Breast epithelium (tissue), 4 donors: ENCODE results near the gene MET. TPM values are rescaled to one million over a fixed set of nuclear protein-coding genes. Genes with fewer than 3 reads are reported as not detected.

Experiments used
- DNase-seq, 2 donors: peaks; one replicate each; pipeline ENCODE4 v3.0.0-alpha.2; 2019; ENCODE audit warnings: low spot score in 2 of 2
- H3K27ac ChIP-seq, 2 donors: fragments of 200-600 bp; sonication (generic) in 1 of 2; one replicate each; pipeline ENCODE4 v1.5.1; 2016 to 2019; ENCODE audit warnings: mild to moderate bottlenecking in 1 of 2
- H3K27me3 ChIP-seq, 2 donors: fragments of 200-600 bp; sonication (generic) in 1 of 2; one replicate each; pipeline versions ENCODE4 v1.5.1 to v1.6.0; 2017 to 2019; ENCODE audit warnings: control low read depth in 1 of 2, mild to moderate bottlenecking in 1 of 2
- H3K36me3 ChIP-seq: fragments of 200-600 bp; one replicate; pipeline ENCODE4 v1.5.1; 2019
- H3K4me1 ChIP-seq, 2 donors: fragments of 200-600 bp; sonication (generic); one replicate each; pipeline ENCODE4 v1.5.1; 2016 to 2019; ENCODE audit warnings: control low read depth in 1 of 2
- H3K4me3 ChIP-seq, 3 donors: fragments of 200-600 bp; sonication (generic); 1 replicate in 2 of 3; 2 replicates in 1 of 3; pipeline ENCODE4 v1.5.1; 2016 to 2019; ENCODE audit warnings: mild to moderate bottlenecking in 3 of 3, moderate library complexity in 2 of 3
- H3K9me3 ChIP-seq, 2 donors: fragments of 200-600 bp; sonication (generic) in 1 of 2; one replicate each; pipeline ENCODE4 v1.5.1; 2016 to 2019; ENCODE audit warnings: control low read depth in 1 of 2
- CTCF ChIP-seq, 3 donors: fragments of 450-650 bp; IDR thresholded peaks; one replicate each; pipeline ENCODE4 v1.5.1; 2016 to 2017; ENCODE audit warnings: antibody characterized with exemption in 3 of 3, mild to moderate bottlenecking in 3 of 3, moderate library complexity in 3 of 3
- POLR2A ChIP-seq: fragments of 450-650 bp; IDR thresholded peaks from one replicate; pipeline ENCODE4 v1.6.1; 2016; ENCODE audit warnings: antibody characterized with exemption, mild to moderate bottlenecking, moderate library complexity
- POLR2AphosphoS5 ChIP-seq, 3 donors: sonication (generic); formaldehyde crosslinking; IDR thresholded peaks; one replicate each; pipeline ENCODE4 v1.6.1; 2017; ENCODE audit warnings: antibody characterized with exemption in 3 of 3
- intact Hi-C: fragments of 100-400 bp; cut with DNase I; formaldehyde crosslinking; loops from one replicate; pipeline ENCODE4 v1.15.1; 2023; ENCODE audit warnings: low total_unique reads
- total RNA-seq, 3 donors: library from RNA; depleted of rRNA; stranded (reverse); fragments of >200 nt; gene quantifications; one replicate each; pipeline ENCODE4 v1.1.0, GENCODE V29; 2016

The MET gene
- total RNA-seq, 3 donors from 2014 or later, result 25.8 to 85.6 (median 40.6) TPM

GRCh38 chr7:116781584-116781983, 109.6 kb downstream of the MET start:
- Histone ChIP-seq H3K4me3 (no peak overlapping the region), H3K4me1 (no peaks in the 10 kb centered on the region), H3K9me3 (no peaks in the 10 kb centered on the region), H3K36me3 (no peaks in the 10 kb centered on the region), H3K27ac (peak overlapping the region in 1 of 2 donors; percentile 19), H3K27me3 (no peaks in the 10 kb centered on the region)
- intact Hi-C loops, result no loop called here
- TF ChIP-seq POLR2A (no peak), POLR2AphosphoS5 (IDR thresholded peaks at IDR 0.05) (no peak), CTCF (IDR thresholded peaks at IDR 0.05) (no peak)
- DNase-seq, result no peak

- H3K27ac ChIP-seq, result no peak overlapping the region
- intact Hi-C loops, result no loop called here
- no peaks in the 10 kb centered on the region for H3K9me3 ChIP-seq
- no peak for TF ChIP-seq POLR2AphosphoS5 (IDR thresholded peaks at IDR 0.05)
- no peak for TF ChIP-seq CTCF (IDR thresholded peaks at IDR 0.05)
- TF ChIP-seq POLR2A, result no peak
- DNase-seq, result no peak
- no peaks in the 10 kb centered on the region for H3K36me3 ChIP-seq
- H3K27me3 ChIP-seq, result no peaks in the 10 kb centered on the region
- H3K4me1 ChIP-seq, result no peaks in the 10 kb centered on the region
- no peak overlapping the region for H3K4me3 ChIP-seq
Observed at GRCh38 chr7:116782177-116782711, 110.2 kb downstream of the MET start.

- no peaks in the 10 kb centered on the region for H3K9me3 ChIP-seq
- H3K4me3 ChIP-seq, result no peak overlapping the region
- no peak for DNase-seq
- H3K27me3 ChIP-seq, result no peaks in the 10 kb centered on the region
- intact Hi-C loops, result no loop called here
- H3K27ac ChIP-seq, result no peak overlapping the region
- H3K36me3 ChIP-seq, result no peaks in the 10 kb centered on the region
- no peaks in the 10 kb centered on the region for H3K4me1 ChIP-seq
- TF ChIP-seq CTCF (IDR thresholded peaks at IDR 0.05) (no peak), POLR2A (no peak), POLR2AphosphoS5 (IDR thresholded peaks at IDR 0.05) (no peak)
Observed at GRCh38 chr7:116783666-116784318, 111.8 kb downstream of the MET start.

GRCh38 chr7:116784647-116785046, 112.7 kb downstream of the MET start:
- no peak for TF ChIP-seq POLR2A
- TF ChIP-seq CTCF (IDR thresholded peaks at IDR 0.05), result no peak
- no peak for TF ChIP-seq POLR2AphosphoS5 (IDR thresholded peaks at IDR 0.05)
- Histone ChIP-seq H3K4me1 (no peaks in the 10 kb centered on the region), H3K36me3 (no peaks in the 10 kb centered on the region), H3K9me3 (no peaks in the 10 kb centered on the region), H3K27ac (no peak overlapping the region), H3K4me3 (no peak overlapping the region), H3K27me3 (no peaks in the 10 kb centered on the region)
- DNase-seq, result no peak
- intact Hi-C loops, result no loop called here

GRCh38 chr7:116785843-116786242, 113.8 kb downstream of the MET start:
- Histone ChIP-seq H3K4me3 (no peak overlapping the region), H3K4me1 (no peaks in the 10 kb centered on the region), H3K27ac (no peak overlapping the region), H3K9me3 (no peaks in the 10 kb centered on the region), H3K27me3 (no peaks in the 10 kb centered on the region), H3K36me3 (no peaks in the 10 kb centered on the region)
- DNase-seq, result no peak
- intact Hi-C loops, result no loop called here
- TF ChIP-seq POLR2A (no peak), CTCF (IDR thresholded peaks at IDR 0.05) (no peak)
